GM12878 (cell line): Measurements from ENCODE around the gene MAGI2. TPM values are rescaled to one million over a fixed set of nuclear protein-coding genes. Genes with fewer than 3 reads are reported as not detected.

Experiments
- ATAC-seq: fragments of 200-7000 bp; cut with Tn5 transposase; 3 replicates; pipeline ENCODE4 v1.9.1; 2020; ENCODE audit warnings: mild to moderate bottlenecking, moderate library complexity
- BruUV-seq: library from RNA; stranded (reverse); fragments of 400-500 nt; replicated peaks from 2 replicates; lab custom pipeline; 2021; lab: Mats Ljungman, UMichigan
- CTCF ChIA-PET: fragments of 300-600 bp; sonication (Branson Sonifier 250); formaldehyde crosslinking; extraction: SDS; loops from one replicate; lab custom pipeline; 2021; ENCODE audit warnings: inconsistent platforms; lab: Yijun Ruan, JAX
- POLR2A ChIA-PET: fragments of 350-600 bp; formaldehyde crosslinking; extraction: SDS; loops from one replicate; lab custom pipeline; 2021; ENCODE audit warnings: inconsistent platforms; lab: Charles Lee
- RAD21 ChIA-PET: fragments of 300-600 bp; sonication (Branson Sonifier 250); formaldehyde crosslinking; loops from one replicate; lab custom pipeline; 2023; ENCODE audit warnings: antibody characterized with exemption; ENCODE audit not compliant: unreplicated experiment; lab: Charles Lee
- SMC1A ChIA-PET: fragments of 300-600 bp; sonication (Branson Sonifier 250); formaldehyde crosslinking; loops from one replicate; lab custom pipeline; 2023; ENCODE audit not compliant: unreplicated experiment, uncharacterized antibody; lab: Charles Lee
- DNase-seq: peaks from one replicate; pipeline ENCODE4 v3.0.0-alpha.2; 2011; ENCODE audit warnings: low read depth, low spot score
- FAIRE-seq: peaks from 3 replicates; lab custom pipeline; 2011; peaks lifted over from hg19 to GRCh38; lab: Jason Lieb, UNC
- H2AFZ ChIP-seq: 2 replicates; pipeline ENCODE4 v1.6.0; 2011; ENCODE audit warnings: low read depth, low read length, control low read depth; ENCODE audit not compliant: control insufficient read depth
- H3K27ac ChIP-seq: 2 replicates; pipeline ENCODE4 v1.5.1; 2011; ENCODE audit warnings: control low read depth; ENCODE audit not compliant: control insufficient read depth, insufficient read depth
- H3K27me3 ChIP-seq, 2 experiments: replicated peaks in 1 of 2; 2 replicates each; pipeline versions ENCODE4 v1.6.0 to v1.6.1; 2011; ENCODE audit warnings: low read length in 1 of 2; ENCODE audit not compliant: control insufficient read depth in 2 of 2, insufficient read depth in 2 of 2
- H3K36me3 ChIP-seq, 2 experiments: 2 replicates each; pipeline ENCODE4 v1.5.1; 2011; ENCODE audit warnings: low read length in 1 of 2; ENCODE audit not compliant: control insufficient read depth in 2 of 2, insufficient read depth in 2 of 2
- H3K4me1 ChIP-seq: 2 replicates; pipeline ENCODE4 v1.6.1; 2011; ENCODE audit warnings: mild to moderate bottlenecking, low read length, moderate library complexity, mixed read lengths; ENCODE audit not compliant: control insufficient read depth, insufficient read depth
- H3K4me2 ChIP-seq: 2 replicates; pipeline ENCODE4 v1.6.0; 2011; ENCODE audit warnings: control low read depth; ENCODE audit not compliant: control insufficient read depth, insufficient read depth
- H3K4me3 ChIP-seq: fragments of 200-600 bp; sonication (generic); 2 replicates; pipeline ENCODE4 v1.5.1; 2016
- H3K79me2 ChIP-seq: 2 replicates; pipeline ENCODE4 v1.6.0; 2011; ENCODE audit warnings: low read length; ENCODE audit not compliant: control insufficient read depth, insufficient read depth
- H3K9ac ChIP-seq: 2 replicates; pipeline ENCODE4 v1.8.0; 2011; ENCODE audit warnings: low read length, control low read depth, mixed read lengths; ENCODE audit not compliant: control insufficient read depth, insufficient read depth
- H3K9me3 ChIP-seq: replicated peaks from 3 replicates; pipeline ENCODE4 v1.5.1; 2011; ENCODE audit warnings: mild to moderate bottlenecking, low read length; ENCODE audit not compliant: control insufficient read depth, insufficient read depth
- H4K20me1 ChIP-seq: 2 replicates; pipeline ENCODE4 v1.6.0; 2011; ENCODE audit not compliant: control insufficient read depth, insufficient read depth
- BACH1 ChIP-seq: fragments of 450-650 bp; IDR thresholded peaks from 2 replicates; pipeline ENCODE4 v1.6.1; 2017; ENCODE audit warnings: mild to moderate bottlenecking, borderline replicate concordance
- BRCA1 ChIP-seq: IDR thresholded peaks from 2 replicates; pipeline ENCODE4 v1.6.1; 2011; ENCODE audit warnings: low read depth, low read length, improper control_type of control experiment
- CBFB ChIP-seq: IDR thresholded peaks from 2 replicates; pipeline ENCODE4 v1.6.1; 2016; ENCODE audit warnings: antibody characterized with exemption, low read depth
- CBX3 ChIP-seq: fragments of 200-600 bp; sonication (generic); IDR thresholded peaks from 2 replicates; pipeline ENCODE4 v1.6.1; 2016; ENCODE audit warnings: low read depth, borderline replicate concordance
- CHD4 ChIP-seq: fragments of 200-600 bp; sonication (generic); IDR thresholded peaks from 2 replicates; pipeline ENCODE4 v1.6.1; 2016; ENCODE audit warnings: mild to moderate bottlenecking
- JUNB ChIP-seq: IDR thresholded peaks from 2 replicates; pipeline ENCODE4 v1.6.1; 2016; ENCODE audit warnings: antibody characterized with exemption, mild to moderate bottlenecking
- MLLT1 ChIP-seq: fragments of 450-650 bp; IDR thresholded peaks from 2 replicates; pipeline ENCODE4 v1.6.1; 2016; ENCODE audit warnings: mild to moderate bottlenecking
- NFIC ChIP-seq: IDR thresholded peaks from 2 replicates; pipeline ENCODE4 v1.6.1; 2012; ENCODE audit warnings: low read depth, mild to moderate bottlenecking, inconsistent platforms, low read length, moderate library complexity
- STAT1 ChIP-seq: fragments of 450-650 bp; conservative IDR thresholded peaks from 2 replicates; pipeline ENCODE4 v1.6.1; 2014; ENCODE audit warnings: antibody characterized with exemption, mild to moderate bottlenecking
- TARDBP ChIP-seq: IDR thresholded peaks from 2 replicates; pipeline ENCODE4 v1.6.1; 2016; ENCODE audit warnings: borderline replicate concordance
- USF2 ChIP-seq: IDR thresholded peaks from 2 replicates; pipeline ENCODE4 v1.6.1; 2011; ENCODE audit warnings: low read depth, low read length, improper control_type of control experiment, borderline replicate concordance
- ZNF217 ChIP-seq: fragments of 450-650 bp; IDR thresholded peaks from 2 replicates; pipeline ENCODE4 v1.6.1; 2017; ENCODE audit warnings: antibody characterized with exemption, mild to moderate bottlenecking
- ZNF274 ChIP-seq: IDR thresholded peaks from one replicate; pipeline ENCODE4 v1.8.0; 2011; ENCODE audit not compliant: insufficient read length, insufficient read depth
- WGBS: methylation state at CpG from one replicate; pipeline ENCODE4 v1.1.6; 2016; ENCODE audit warnings: low lambda C conversion rate; ENCODE audit not compliant: insufficient replicate concordance, insufficient coverage; ENCODE audit errors: missing lambda C conversion rate; 5-methylcytosine and 5-hydroxymethylcytosine counted together
- in situ Hi-C: fragments of 300-500 bp; cut with MboI; formaldehyde crosslinking; loops from 9 replicates; pipeline ENCODE4 v1.14.3; 2018; ENCODE audit warnings: mixed read lengths
- intact Hi-C: fragments of 100-400 bp; cut with micrococcal nuclease; formaldehyde crosslinking; loops from one replicate; pipeline ENCODE4 v1.14.2; 2022; ENCODE audit not compliant: unreplicated experiment
- polyA plus RNA-seq, 11 experiments: library from polyadenylated mRNA; depleted of rRNA in 4 of 11; unstranded in 6 of 11; stranded (reverse) in 5 of 11; fragments of >200 nt; fragmentation: Nextera tagmentation in 4 of 11; fragmentation: Illumina TruSeq in 1 of 11; extraction: Ambion mirVana in 4 of 11; extraction: Trizol in 1 of 11; gene quantifications; 1 replicate in 1 of 11; 2 replicates in 10 of 11; pipeline versions ENCODE4 v1.2.1 to v1.2.3, GENCODE V29; 2011 to 2016; ENCODE audit warnings: inconsistent platforms in 2 of 11, missing spikeins in 2 of 11, low read depth in 1 of 11
- total RNA-seq, 4 experiments: library from RNA; depleted of rRNA in 3 of 4; stranded (reverse); fragments of >200 nt in 3 of 4; fragmentation: Illumina TruSeq in 1 of 4; extraction: Trizol in 1 of 4; gene quantifications; 2 replicates each; pipeline versions ENCODE4 v1.2.1 to v1.2.3, GENCODE V29; 2013 to 2021
- TF ChIP-seq, protein P1 (sequence below): fragments of 450-650 bp; IDR thresholded peaks from 2 replicates; pipeline ENCODE4 v1.6.1; 2016; ENCODE audit warnings: mild to moderate bottlenecking, moderate library complexity, borderline replicate concordance
- TF ChIP-seq, protein P2 (sequence below): fragments of 450-650 bp; formaldehyde crosslinking; IDR thresholded peaks from 2 replicates; pipeline ENCODE4 v1.4.0; 2022; ENCODE audit warnings: mild to moderate bottlenecking, moderate library complexity

The MAGI2 gene
- total and polyA plus RNA-seq, 10 of the 15 experiments (the other 5 are each of a cell fraction or from before 2014, with no cell fraction given) = 0.01 to 0.31 (median 0.05) TPM; not detected in 2

GRCh38 chr7:78261302-78261701 lies 1192.2 kb downstream of the MAGI2 start (continued):
- TF ChIP-seq, protein P1, sequence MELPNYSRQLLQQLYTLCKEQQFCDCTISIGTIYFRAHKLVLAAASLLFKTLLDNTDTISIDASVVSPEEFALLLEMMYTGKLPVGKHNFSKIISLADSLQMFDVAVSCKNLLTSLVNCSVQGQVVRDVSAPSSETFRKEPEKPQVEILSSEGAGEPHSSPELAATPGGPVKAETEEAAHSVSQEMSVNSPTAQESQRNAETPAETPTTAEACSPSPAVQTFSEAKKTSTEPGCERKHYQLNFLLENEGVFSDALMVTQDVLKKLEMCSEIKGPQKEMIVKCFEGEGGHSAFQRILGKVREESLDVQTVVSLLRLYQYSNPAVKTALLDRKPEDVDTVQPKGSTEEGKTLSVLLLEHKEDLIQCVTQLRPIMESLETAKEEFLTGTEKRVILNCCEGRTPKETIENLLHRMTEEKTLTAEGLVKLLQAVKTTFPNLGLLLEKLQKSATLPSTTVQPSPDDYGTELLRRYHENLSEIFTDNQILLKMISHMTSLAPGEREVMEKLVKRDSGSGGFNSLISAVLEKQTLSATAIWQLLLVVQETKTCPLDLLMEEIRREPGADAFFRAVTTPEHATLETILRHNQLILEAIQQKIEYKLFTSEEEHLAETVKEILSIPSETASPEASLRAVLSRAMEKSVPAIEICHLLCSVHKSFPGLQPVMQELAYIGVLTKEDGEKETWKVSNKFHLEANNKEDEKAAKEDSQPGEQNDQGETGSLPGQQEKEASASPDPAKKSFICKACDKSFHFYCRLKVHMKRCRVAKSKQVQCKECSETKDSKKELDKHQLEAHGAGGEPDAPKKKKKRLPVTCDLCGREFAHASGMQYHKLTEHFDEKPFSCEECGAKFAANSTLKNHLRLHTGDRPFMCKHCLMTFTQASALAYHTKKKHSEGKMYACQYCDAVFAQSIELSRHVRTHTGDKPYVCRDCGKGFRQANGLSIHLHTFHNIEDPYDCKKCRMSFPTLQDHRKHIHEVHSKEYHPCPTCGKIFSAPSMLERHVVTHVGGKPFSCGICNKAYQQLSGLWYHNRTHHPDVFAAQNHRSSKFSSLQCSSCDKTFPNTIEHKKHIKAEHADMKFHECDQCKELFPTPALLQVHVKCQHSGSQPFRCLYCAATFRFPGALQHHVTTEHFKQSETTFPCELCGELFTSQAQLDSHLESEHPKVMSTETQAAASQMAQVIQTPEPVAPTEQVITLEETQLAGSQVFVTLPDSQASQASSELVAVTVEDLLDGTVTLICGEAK = no peak
- TF ChIP-seq BRCA1 = no peak

DNA sequence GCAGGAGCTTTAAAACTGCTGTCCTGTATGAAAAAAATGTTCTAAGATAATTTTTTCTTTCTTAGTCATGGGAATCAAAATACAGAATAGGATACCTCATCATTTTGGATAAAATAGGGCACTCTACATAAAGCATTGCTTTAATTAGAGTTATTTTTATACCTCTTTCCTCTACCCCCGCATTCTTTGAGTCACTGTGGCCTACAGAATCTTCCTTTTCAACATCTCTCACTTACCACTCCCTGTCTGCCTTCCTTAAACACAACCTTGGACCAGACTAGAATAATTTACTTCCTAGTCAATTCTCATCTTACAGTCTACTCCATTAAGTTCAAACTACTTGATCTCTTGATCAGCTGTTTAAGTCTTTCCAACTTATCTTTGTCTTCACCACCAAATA lies 1192.6 kb downstream of the MAGI2 start:
- Histone ChIP-seq H3K9ac (no peak overlapping the region), H3K36me3 (no peaks in the 10 kb centered on the region), H3K4me3 (no peak overlapping the region), H4K20me1 (no peaks in the 10 kb centered on the region), H3K27ac (no peak overlapping the region), H3K4me2 (no peak overlapping the region), H3K79me2 (no peaks in the 10 kb centered on the region), H3K4me1 (no peaks in the 10 kb centered on the region), H2AFZ (no peak overlapping the region), H3K27me3 (no peaks in the 10 kb centered on the region), H3K9me3 (no peaks in the 10 kb centered on the region)
- CTCF ChIA-PET = interaction anchor here (1.1 kb wide), 1 partner anchor 22 kb away, joined by 3 read pairs; no protein-coding TSS in a partner anchor
- DNase-seq = no peak
- TF ChIP-seq CBFB = no peak
- no peak for TF ChIP-seq BACH1
- TF ChIP-seq ZNF274 = no peak
- TF ChIP-seq MLLT1 = no peak
- no peak for TF ChIP-seq CHD4
- no peak for TF ChIP-seq NFIC
- no peak for TF ChIP-seq TARDBP
- TF ChIP-seq STAT1 = no peak
- no peak for TF ChIP-seq ZNF217
- no peak for TF ChIP-seq JUNB
- TF ChIP-seq, protein P2, sequence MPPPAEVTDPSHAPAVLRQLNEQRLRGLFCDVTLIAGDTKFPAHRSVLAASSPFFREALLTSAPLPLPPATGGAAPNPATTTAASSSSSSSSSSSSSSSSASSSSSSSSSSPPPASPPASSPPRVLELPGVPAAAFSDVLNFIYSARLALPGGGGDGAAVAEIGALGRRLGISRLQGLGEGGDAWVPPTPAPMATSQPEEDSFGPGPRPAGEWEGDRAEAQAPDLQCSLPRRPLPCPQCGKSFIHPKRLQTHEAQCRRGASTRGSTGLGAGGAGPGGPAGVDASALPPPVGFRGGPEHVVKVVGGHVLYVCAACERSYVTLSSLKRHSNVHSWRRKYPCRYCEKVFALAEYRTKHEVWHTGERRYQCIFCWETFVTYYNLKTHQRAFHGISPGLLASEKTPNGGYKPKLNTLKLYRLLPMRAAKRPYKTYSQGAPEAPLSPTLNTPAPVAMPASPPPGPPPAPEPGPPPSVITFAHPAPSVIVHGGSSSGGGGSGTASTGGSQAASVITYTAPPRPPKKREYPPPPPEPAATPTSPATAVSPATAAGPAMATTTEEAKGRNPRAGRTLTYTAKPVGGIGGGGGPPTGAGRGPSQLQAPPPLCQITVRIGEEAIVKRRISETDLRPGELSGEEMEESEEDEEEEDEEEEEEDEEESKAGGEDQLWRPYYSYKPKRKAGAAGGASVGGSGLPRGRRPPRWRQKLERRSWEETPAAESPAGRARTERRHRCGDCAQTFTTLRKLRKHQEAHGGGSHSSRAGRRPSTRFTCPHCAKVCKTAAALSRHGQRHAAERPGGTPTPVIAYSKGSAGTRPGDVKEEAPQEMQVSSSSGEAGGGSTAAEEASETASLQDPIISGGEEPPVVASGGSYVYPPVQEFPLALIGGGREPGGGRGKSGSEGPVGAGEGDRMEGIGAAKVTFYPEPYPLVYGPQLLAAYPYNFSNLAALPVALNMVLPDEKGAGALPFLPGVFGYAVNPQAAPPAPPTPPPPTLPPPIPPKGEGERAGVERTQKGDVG (CRISPR knock-in tag) = no peak
- no peak for TF ChIP-seq USF2
- no peak for TF ChIP-seq CBX3
- POLR2A ChIA-PET = no interaction called here
- in situ Hi-C loops (no loop called here), intact Hi-C loops (no loop called here)
- no TSS peak for BruUV-seq
- no peak for FAIRE-seq
- RAD21 ChIA-PET = no interaction called here
- WGBS = 0% methylated on average over 1 of the region's 1 CpG
- no peak for ATAC-seq
- SMC1A ChIA-PET = no interaction called here
